Measurements from ENCODE around the gene FARP1. TPM values are rescaled to one million over a fixed set of nuclear protein-coding genes. Genes with fewer than 3 reads are reported as not detected.

The FARP1 gene
- total RNA-seq, 1 donor from 2014 or later: 278 TPM

DNA sequence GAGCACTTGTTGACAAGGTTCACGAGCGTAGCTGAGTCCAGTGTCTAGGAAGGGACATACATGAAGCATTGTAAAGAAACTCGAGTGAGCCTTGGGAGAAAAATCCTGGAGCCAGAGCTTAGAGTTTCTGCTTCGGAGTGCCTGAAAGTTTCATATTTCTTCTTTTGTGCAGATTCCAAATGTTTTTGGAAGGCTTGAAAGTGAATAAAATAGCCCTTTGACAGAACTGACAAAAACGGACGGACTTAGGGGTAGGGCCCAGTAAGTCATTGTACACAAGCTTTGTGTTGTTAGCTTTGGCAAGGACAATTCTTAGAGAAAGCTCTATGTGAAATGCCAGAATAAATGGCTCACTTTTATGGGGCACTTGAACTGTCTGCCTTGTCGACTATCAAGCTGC lies 31.4 kb downstream of the FARP1 start:
- TF ChIP-seq, protein P1, sequence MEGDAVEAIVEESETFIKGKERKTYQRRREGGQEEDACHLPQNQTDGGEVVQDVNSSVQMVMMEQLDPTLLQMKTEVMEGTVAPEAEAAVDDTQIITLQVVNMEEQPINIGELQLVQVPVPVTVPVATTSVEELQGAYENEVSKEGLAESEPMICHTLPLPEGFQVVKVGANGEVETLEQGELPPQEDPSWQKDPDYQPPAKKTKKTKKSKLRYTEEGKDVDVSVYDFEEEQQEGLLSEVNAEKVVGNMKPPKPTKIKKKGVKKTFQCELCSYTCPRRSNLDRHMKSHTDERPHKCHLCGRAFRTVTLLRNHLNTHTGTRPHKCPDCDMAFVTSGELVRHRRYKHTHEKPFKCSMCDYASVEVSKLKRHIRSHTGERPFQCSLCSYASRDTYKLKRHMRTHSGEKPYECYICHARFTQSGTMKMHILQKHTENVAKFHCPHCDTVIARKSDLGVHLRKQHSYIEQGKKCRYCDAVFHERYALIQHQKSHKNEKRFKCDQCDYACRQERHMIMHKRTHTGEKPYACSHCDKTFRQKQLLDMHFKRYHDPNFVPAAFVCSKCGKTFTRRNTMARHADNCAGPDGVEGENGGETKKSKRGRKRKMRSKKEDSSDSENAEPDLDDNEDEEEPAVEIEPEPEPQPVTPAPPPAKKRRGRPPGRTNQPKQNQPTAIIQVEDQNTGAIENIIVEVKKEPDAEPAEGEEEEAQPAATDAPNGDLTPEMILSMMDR (IDR thresholded peaks at IDR 0.05; ENCODE audit: unreplicated experiment): no peak

DNA sequence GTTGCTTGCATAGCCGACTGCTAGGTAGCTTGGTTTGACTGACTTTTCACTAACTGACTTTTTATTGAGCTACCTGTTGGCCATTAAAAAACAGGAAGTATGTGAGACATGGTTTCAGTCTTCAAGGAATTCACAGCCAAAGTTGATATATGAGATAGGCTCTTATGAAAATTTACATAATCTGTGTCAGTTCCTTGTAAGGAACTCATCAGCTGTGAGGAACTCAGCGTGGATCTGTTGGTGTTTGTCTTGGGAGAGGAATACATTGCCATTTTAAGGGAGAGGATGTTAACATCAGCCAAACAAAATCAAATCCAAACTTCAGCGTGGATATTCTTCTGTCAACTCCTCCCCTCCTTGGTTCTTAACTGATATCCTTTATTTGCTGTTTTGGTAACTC lies 32.1 kb downstream of the FARP1 start:
- Mint-ChIP-seq H3K4me3 (ENCODE audit: low read depth) (no peak overlapping the region), H3K4me1 (ENCODE audit: low read depth) (peaks cover 50% of the 10 kb centered on the region), H3K27ac (peak overlapping the region; percentile 39), H3K36me3 (ENCODE audit: insufficient read depth) (peaks cover 28% of the 10 kb centered on the region), H3K27me3 (no peaks in the 10 kb centered on the region), H3K9me3 (ENCODE audit: low read depth) (peaks cover 4% of the 10 kb centered on the region)
- no peak for DNase-seq (ENCODE audit: low spot score, unreplicated experiment)
- TF ChIP-seq, protein P1 (IDR thresholded peaks at IDR 0.05; ENCODE audit: unreplicated experiment): no peak

More for the DNA sequence above, 31.4 kb downstream of the FARP1 start:
- peak overlapping the region; percentile 39 for H3K27ac Mint-ChIP-seq
- H3K4me3 Mint-ChIP-seq (ENCODE audit: low read depth): no peak overlapping the region
- peaks cover 4% of the 10 kb centered on the region for H3K9me3 Mint-ChIP-seq (ENCODE audit: low read depth)
- H3K4me1 Mint-ChIP-seq (ENCODE audit: low read depth): peaks cover 47% of the 10 kb centered on the region
- DNase-seq (ENCODE audit: low spot score, unreplicated experiment): no peak
- no peaks in the 10 kb centered on the region for H3K27me3 Mint-ChIP-seq
- peaks cover 28% of the 10 kb centered on the region for H3K36me3 Mint-ChIP-seq (ENCODE audit: insufficient read depth)

DNA sequence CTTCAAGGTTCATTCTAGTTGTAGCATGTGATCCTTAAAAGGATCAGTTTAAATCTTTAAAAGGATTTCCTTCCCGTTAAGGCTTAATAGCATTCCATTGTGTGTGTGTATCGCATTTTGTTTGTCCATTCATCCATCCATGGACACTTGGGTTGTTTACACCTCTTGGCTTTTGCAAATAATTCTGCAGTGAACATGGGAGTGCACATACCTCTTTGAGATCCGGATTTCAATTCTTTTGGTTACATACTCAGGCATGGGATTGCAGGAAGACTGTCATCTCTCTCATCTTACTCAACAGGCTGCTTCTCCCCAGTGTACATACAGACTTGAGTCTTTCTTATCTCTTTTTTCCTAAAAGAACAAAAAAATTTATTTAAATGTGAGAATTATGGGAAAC lies 32.9 kb downstream of the FARP1 start:
- Mint-ChIP-seq H3K4me1 (ENCODE audit: low read depth) (peaks cover 51% of the 10 kb centered on the region), H3K36me3 (ENCODE audit: insufficient read depth) (peaks cover 31% of the 10 kb centered on the region), H3K27me3 (no peaks in the 10 kb centered on the region), H3K9me3 (ENCODE audit: low read depth) (peaks cover 4% of the 10 kb centered on the region), H3K27ac (no peak overlapping the region), H3K4me3 (ENCODE audit: low read depth) (no peak overlapping the region)
- no peak for DNase-seq (ENCODE audit: low spot score, unreplicated experiment)
- TF ChIP-seq, protein P1 (IDR thresholded peaks at IDR 0.05; ENCODE audit: unreplicated experiment): no peak

DNA sequence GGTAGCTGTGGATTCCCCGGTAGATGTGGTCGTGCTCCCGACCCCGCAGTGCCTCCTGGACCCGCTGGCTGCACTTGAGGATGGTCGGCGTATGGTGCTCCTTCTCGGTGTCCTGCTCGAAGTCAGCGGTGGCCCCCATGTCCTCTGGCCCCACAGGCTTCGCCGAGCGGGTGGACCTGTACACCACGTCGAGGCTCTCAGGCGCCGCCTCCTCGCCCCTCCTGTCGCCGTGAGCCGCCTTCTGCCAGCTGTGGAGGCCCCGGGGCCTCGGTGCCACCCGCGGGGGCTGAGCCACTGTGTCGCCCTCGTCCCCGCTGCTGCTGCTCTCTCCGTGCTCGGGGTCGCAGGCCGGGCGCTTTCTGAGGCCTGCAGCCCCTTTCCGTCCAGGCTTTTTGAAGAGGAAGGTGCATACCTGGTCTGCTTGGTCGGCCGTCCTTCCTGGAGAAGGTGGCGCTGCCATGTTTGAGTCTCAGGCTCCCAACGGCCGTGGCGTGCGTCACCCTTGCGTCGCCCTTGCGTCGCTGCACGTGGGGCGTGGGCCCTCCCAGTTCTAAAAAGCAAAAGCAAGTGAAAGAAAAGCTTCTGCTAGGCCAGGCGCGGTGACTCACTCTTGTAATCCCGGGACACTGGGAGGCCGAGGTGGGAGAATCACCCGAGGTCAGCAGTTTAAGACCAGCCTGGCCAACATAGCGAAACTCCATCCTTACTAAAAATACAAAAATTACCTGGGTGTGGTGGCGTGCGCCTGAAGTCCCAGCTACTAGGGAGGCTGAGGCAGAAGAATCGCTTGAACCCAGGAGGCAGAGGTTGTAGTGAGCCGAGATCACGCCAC lies 34.1 kb downstream of the FARP1 start, which contains the start of gene RNF113B:
Gene RNF113B, minus strand, starts transcription at position 493 of the 832 bp plus-strand sequence. Its CDS starts 33 bp downstream, at position 460.
- H3K9me3 Mint-ChIP-seq (ENCODE audit: low read depth): peaks cover 4% of the 10 kb centered on the region
- H3K36me3 Mint-ChIP-seq (ENCODE audit: insufficient read depth): peaks cover 28% of the 10 kb centered on the region
- no peak within 1 kb of the TSS for H3K27ac Mint-ChIP-seq
- no peak for DNase-seq (ENCODE audit: low spot score, unreplicated experiment)
- TF ChIP-seq, protein P1 (IDR thresholded peaks at IDR 0.05; ENCODE audit: unreplicated experiment): no peak
- H3K4me1 Mint-ChIP-seq (ENCODE audit: low read depth): peaks cover 41% of the 10 kb centered on the region
- no peak within 1 kb of the TSS for H3K4me3 Mint-ChIP-seq (ENCODE audit: low read depth)
- H3K27me3 Mint-ChIP-seq: no peaks in the 10 kb centered on the region

DNA sequence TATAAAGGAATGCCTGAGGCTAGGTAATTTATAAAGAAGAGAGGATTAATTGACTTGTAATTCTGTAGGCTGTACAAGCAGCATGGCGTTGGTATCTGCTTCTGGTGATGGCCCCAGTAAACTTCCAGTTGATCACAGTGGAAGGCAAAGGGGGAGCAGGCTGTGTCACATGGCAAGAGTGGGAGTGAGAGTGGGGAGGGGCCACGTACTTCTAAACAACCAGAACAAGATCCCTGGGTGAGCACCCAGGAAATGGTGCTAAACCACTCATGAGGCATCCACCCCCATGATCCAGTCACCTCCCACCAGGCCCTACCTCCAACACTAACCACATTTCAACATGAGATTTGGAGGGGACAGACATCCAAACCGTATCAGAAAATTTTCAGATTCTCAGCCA lies 37.2 kb downstream of the FARP1 start:
- TF ChIP-seq, protein P1 (IDR thresholded peaks at IDR 0.05; ENCODE audit: unreplicated experiment): no peak
- Mint-ChIP-seq H3K27ac (peak overlapping the region; percentile 76), H3K36me3 (ENCODE audit: insufficient read depth) (peaks cover 28% of the 10 kb centered on the region), H3K27me3 (no peaks in the 10 kb centered on the region), H3K9me3 (ENCODE audit: low read depth) (peaks cover 4% of the 10 kb centered on the region), H3K4me1 (ENCODE audit: low read depth) (peaks cover 17% of the 10 kb centered on the region), H3K4me3 (ENCODE audit: low read depth) (no peak overlapping the region)
- no peak for DNase-seq (ENCODE audit: low spot score, unreplicated experiment)
